ENCODE measurements around the gene FGF14.

GRCh38 chr13:102038787-102039186 is 363.1 kb downstream of the FGF14 start:
- no peak for TF ChIP-seq POLR2A (IDR thresholded peaks at IDR 0.05)
- no peak for TF ChIP-seq CTCF (IDR thresholded peaks at IDR 0.05)
